ENCODE data around the gene TLR7.

TLR7 gene

GRCh38 chrX:12919051-12919450 is 52.2 kb downstream of the TLR7 start:
- TF ChIP-seq CTCF (IDR thresholded peaks at IDR 0.05; ENCODE audit: low read length, missing control alignments): no peak
- no peak overlapping the region for H3K4me3 ChIP-seq (replicated peaks; ENCODE audit: low read depth, low read length)
- no peak for DNase-seq (ENCODE audit: low read depth)

- DNase-seq (ENCODE audit: low read depth): no peak
- H3K4me3 ChIP-seq (replicated peaks; ENCODE audit: low read depth, low read length): no peak overlapping the region
- no peak for TF ChIP-seq CTCF (IDR thresholded peaks at IDR 0.05; ENCODE audit: low read length, missing control alignments)
Observed at GRCh38 chrX:12919620-12920019, 52.7 kb downstream of the TLR7 start.

GRCh38 chrX:12920990-12921389 is 54.1 kb downstream of the TLR7 start:
- DNase-seq (ENCODE audit: low read depth): no peak
- TF ChIP-seq CTCF (IDR thresholded peaks at IDR 0.05; ENCODE audit: low read length, missing control alignments): no peak
- no peak overlapping the region for H3K4me3 ChIP-seq (replicated peaks; ENCODE audit: low read depth, low read length)

GRCh38 chrX:12921886-12922598 is 55.2 kb downstream of the TLR7 start:
- no peak overlapping the region for H3K4me3 ChIP-seq (replicated peaks; ENCODE audit: low read depth, low read length)
- TF ChIP-seq CTCF (IDR thresholded peaks at IDR 0.05; ENCODE audit: low read length, missing control alignments): no peak
- no peak for DNase-seq (ENCODE audit: low read depth)

- no peak for TF ChIP-seq CTCF (IDR thresholded peaks at IDR 0.05; ENCODE audit: low read length, missing control alignments)
Observed at GRCh38 chrX:12922599-12922919, 55.7 kb downstream of the TLR7 start.

GRCh38 chrX:12929701-12930100 is 62.8 kb downstream of the TLR7 start:
- no peak overlapping the region for H3K4me3 ChIP-seq (replicated peaks; ENCODE audit: low read depth, low read length)
- no peak for DNase-seq (ENCODE audit: low read depth)
- no peak for TF ChIP-seq CTCF (IDR thresholded peaks at IDR 0.05; ENCODE audit: low read length, missing control alignments)

More at GRCh38 chrX:12922599-12922919, 55.7 kb downstream of the TLR7 start:
- H3K4me3 ChIP-seq (replicated peaks; ENCODE audit: low read depth, low read length): no peak overlapping the region
- DNase-seq (ENCODE audit: low read depth): no peak

- no peak for DNase-seq (ENCODE audit: low read depth)
- H3K4me3 ChIP-seq (replicated peaks; ENCODE audit: low read depth, low read length): no peak overlapping the region
- no peak for TF ChIP-seq CTCF (IDR thresholded peaks at IDR 0.05; ENCODE audit: low read length, missing control alignments)
Observed at GRCh38 chrX:12930150-12930549, 63.3 kb downstream of the TLR7 start.

Data from fibroblast of pulmonary artery (primary cell).